Hepatocyte (in vitro differentiated cells): ENCODE results near the gene RACGAP1.

Experiments
- EZH2 ChIP-seq: fragments of 200-600 bp; sonication (generic); IDR thresholded peaks from 2 replicates; pipeline ENCODE4 v1.6.1; 2016; ENCODE audit warnings: antibody characterized with exemption, mild to moderate bottlenecking, borderline replicate concordance
- EZH2phosphoT487 ChIP-seq: fragments of 200-600 bp; sonication (generic); IDR thresholded peaks from one replicate; pipeline ENCODE4 v1.6.1; 2018; ENCODE audit warnings: antibody characterized with exemption, mild to moderate bottlenecking, low read depth, moderate library complexity; ENCODE audit not compliant: unreplicated experiment, severe bottlenecking
- TF ChIP-seq, protein P1 (sequence below): fragments of 200-600 bp; sonication (generic); IDR thresholded peaks from 2 replicates; pipeline ENCODE4 v1.5.1; 2016; ENCODE audit warnings: antibody characterized with exemption, mild to moderate bottlenecking; ENCODE audit not compliant: poor library complexity

GRCh38 chr12:49990273-49990672 is 35.0 kb downstream of the RACGAP1 start:
- TF ChIP-seq, protein P1, sequence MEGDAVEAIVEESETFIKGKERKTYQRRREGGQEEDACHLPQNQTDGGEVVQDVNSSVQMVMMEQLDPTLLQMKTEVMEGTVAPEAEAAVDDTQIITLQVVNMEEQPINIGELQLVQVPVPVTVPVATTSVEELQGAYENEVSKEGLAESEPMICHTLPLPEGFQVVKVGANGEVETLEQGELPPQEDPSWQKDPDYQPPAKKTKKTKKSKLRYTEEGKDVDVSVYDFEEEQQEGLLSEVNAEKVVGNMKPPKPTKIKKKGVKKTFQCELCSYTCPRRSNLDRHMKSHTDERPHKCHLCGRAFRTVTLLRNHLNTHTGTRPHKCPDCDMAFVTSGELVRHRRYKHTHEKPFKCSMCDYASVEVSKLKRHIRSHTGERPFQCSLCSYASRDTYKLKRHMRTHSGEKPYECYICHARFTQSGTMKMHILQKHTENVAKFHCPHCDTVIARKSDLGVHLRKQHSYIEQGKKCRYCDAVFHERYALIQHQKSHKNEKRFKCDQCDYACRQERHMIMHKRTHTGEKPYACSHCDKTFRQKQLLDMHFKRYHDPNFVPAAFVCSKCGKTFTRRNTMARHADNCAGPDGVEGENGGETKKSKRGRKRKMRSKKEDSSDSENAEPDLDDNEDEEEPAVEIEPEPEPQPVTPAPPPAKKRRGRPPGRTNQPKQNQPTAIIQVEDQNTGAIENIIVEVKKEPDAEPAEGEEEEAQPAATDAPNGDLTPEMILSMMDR, result no peak
- TF ChIP-seq EZH2, result no peak
- TF ChIP-seq EZH2phosphoT487, result no peak
